Endothelial cell of umbilical vein (primary cell): ENCODE measurements around the gene ELMOD2.

Source experiments
- EZH2 ChIP-seq: IDR thresholded peaks from 2 replicates; pipeline ENCODE4 v1.6.1; 2012; ENCODE audit warnings: borderline replicate concordance, low read depth, mild to moderate bottlenecking, moderate library complexity, low read length, inconsistent platforms; ENCODE audit not compliant: severe bottlenecking
- POLR2AphosphoS5 ChIP-seq: IDR thresholded peaks from 2 replicates; pipeline ENCODE4 v1.6.1; 2012; ENCODE audit warnings: low read depth, mild to moderate bottlenecking, control low read depth, low read length, moderate library complexity; ENCODE audit not compliant: insufficient read depth
- TF ChIP-seq, protein P1 (sequence below), 2 donors: IDR thresholded peaks; 1 replicate in 1 of 2; 2 replicates in 1 of 2; pipeline ENCODE4 v1.5.1; 2011; ENCODE audit warnings: low read length in 2 of 2, mild to moderate bottlenecking in 2 of 2, moderate library complexity in 2 of 2, control low read depth in 1 of 2, inconsistent platforms in 1 of 2, low read depth in 1 of 2; ENCODE audit not compliant: insufficient read depth in 1 of 2; ENCODE audit errors: extremely low read depth in 1 of 2

DNA sequence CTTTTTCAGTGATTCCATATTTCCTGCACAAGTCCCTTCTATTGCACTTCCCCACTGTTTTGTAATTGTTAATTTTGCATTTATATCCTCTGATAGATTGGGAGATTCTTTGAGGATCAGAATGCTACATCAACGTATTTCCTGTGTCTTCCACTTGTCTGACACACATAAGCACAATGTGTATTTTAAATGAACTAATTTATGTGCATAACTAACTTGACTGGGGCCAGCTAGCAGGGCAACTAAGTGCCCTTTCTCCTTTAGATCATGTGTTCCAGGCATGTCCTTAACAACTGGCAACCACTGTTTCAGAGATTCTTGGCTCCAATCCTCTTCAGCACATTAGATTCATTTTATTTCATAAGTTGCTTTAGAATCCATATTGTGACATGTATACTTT is 60.5 kb downstream of the ELMOD2 start:
- TF ChIP-seq, protein P1, sequence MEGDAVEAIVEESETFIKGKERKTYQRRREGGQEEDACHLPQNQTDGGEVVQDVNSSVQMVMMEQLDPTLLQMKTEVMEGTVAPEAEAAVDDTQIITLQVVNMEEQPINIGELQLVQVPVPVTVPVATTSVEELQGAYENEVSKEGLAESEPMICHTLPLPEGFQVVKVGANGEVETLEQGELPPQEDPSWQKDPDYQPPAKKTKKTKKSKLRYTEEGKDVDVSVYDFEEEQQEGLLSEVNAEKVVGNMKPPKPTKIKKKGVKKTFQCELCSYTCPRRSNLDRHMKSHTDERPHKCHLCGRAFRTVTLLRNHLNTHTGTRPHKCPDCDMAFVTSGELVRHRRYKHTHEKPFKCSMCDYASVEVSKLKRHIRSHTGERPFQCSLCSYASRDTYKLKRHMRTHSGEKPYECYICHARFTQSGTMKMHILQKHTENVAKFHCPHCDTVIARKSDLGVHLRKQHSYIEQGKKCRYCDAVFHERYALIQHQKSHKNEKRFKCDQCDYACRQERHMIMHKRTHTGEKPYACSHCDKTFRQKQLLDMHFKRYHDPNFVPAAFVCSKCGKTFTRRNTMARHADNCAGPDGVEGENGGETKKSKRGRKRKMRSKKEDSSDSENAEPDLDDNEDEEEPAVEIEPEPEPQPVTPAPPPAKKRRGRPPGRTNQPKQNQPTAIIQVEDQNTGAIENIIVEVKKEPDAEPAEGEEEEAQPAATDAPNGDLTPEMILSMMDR (IDR thresholded peaks at IDR 0.05; ENCODE audit: extremely low read depth in 1 of 2, insufficient read depth in 1 of 2, low read depth in 1 of 2, low read length in 2 of 2): no peak
- TF ChIP-seq EZH2 (no peak), POLR2AphosphoS5 (no peak)
